Vagina (tissue), 2 donors: ENCODE results near the gene ANO9. TPM values are rescaled to one million over a fixed set of nuclear protein-coding genes. Genes with fewer than 3 reads are reported as not detected.
A peak's percentile ranks its signal among the peaks of the same experiment; 100 is the strongest.

ENCODE experiments used
- DNase-seq, 2 donors: peaks; one replicate each; pipeline ENCODE4 v3.0.0-alpha.2; 2017; ENCODE audit errors: extremely low spot score in 2 of 2
- H3K27ac ChIP-seq: fragments of 200-600 bp; sonication (generic); one replicate; pipeline ENCODE4 v1.5.1; 2019
- H3K27me3 ChIP-seq: fragments of 200-600 bp; sonication (generic); one replicate; pipeline ENCODE4 v1.5.1; 2019
- H3K36me3 ChIP-seq, 2 donors: fragments of 200-600 bp; sonication (generic); one replicate each; pipeline ENCODE4 v1.5.1; 2017 to 2019
- H3K4me1 ChIP-seq: fragments of 200-600 bp; sonication (generic); one replicate; pipeline ENCODE4 v1.5.1; 2019
- H3K4me3 ChIP-seq, 2 donors: fragments of 200-600 bp; sonication (generic); 1 replicate in 1 of 2; 2 replicates in 1 of 2; pipeline ENCODE4 v1.5.1; 2016 to 2019
- H3K9me3 ChIP-seq: fragments of 200-600 bp; sonication (generic); one replicate; pipeline ENCODE4 v1.5.1; 2019
- POLR2A ChIP-seq, 2 donors: fragments of 450-650 bp; IDR thresholded peaks; one replicate each; pipeline ENCODE4 v1.6.1; 2017; ENCODE audit warnings: antibody characterized with exemption in 2 of 2, mild to moderate bottlenecking in 2 of 2, moderate library complexity in 2 of 2
- POLR2AphosphoS5 ChIP-seq, 2 donors: sonication (generic); formaldehyde crosslinking; IDR thresholded peaks; one replicate each; pipeline ENCODE4 v1.9.0; 2017; ENCODE audit warnings: antibody characterized with exemption in 2 of 2, mild to moderate bottlenecking in 2 of 2, low read depth in 1 of 2; ENCODE audit not compliant: insufficient read depth in 1 of 2
- intact Hi-C: fragments of 100-400 bp; cut with DNase I; formaldehyde crosslinking; loops from one replicate; pipeline ENCODE4 v1.15.1; 2023
- small RNA-seq: library from RNA; depleted of rRNA; stranded (forward); fragments of <200 nt; gene quantifications from one replicate; pipeline ENCODE3, GENCODE V24; 2016
- total RNA-seq: library from RNA; depleted of rRNA; stranded (reverse); fragments of >200 nt; gene quantifications from one replicate; pipeline ENCODE4 v1.2.3, GENCODE V29; 2016
- TF ChIP-seq, protein P1 (sequence below), 3 experiments: fragments of 450-650 bp in 2 of 3; fragments of 200-600 bp in 1 of 3; sonication (generic) in 1 of 3; IDR thresholded peaks; one replicate each; pipeline ENCODE4 v1.5.1; 2017 to 2019; ENCODE audit warnings: antibody characterized with exemption in 3 of 3, mild to moderate bottlenecking in 2 of 3, moderate library complexity in 2 of 3

Gene ANO9
- total RNA-seq, 1 donor from 2014 or later: 12.0 TPM

GRCh38 chr11:369336-370018 is 72.3 kb downstream of the ANO9 start, which contains the start of gene B4GALNT4:
TSS of gene B4GALNT4 (plus strand) at chr11:369499. CDS start at chr11:369804, 305 bp downstream.
- H3K27me3 ChIP-seq: no peaks in the 10 kb centered on the region
- TF ChIP-seq POLR2AphosphoS5 (IDR thresholded peaks at IDR 0.05; ENCODE audit: insufficient read depth in 1 of 2, low read depth in 1 of 2) (no peak), POLR2A (IDR thresholded peaks at IDR 0.05) (no peak)
- TF ChIP-seq, protein P1, sequence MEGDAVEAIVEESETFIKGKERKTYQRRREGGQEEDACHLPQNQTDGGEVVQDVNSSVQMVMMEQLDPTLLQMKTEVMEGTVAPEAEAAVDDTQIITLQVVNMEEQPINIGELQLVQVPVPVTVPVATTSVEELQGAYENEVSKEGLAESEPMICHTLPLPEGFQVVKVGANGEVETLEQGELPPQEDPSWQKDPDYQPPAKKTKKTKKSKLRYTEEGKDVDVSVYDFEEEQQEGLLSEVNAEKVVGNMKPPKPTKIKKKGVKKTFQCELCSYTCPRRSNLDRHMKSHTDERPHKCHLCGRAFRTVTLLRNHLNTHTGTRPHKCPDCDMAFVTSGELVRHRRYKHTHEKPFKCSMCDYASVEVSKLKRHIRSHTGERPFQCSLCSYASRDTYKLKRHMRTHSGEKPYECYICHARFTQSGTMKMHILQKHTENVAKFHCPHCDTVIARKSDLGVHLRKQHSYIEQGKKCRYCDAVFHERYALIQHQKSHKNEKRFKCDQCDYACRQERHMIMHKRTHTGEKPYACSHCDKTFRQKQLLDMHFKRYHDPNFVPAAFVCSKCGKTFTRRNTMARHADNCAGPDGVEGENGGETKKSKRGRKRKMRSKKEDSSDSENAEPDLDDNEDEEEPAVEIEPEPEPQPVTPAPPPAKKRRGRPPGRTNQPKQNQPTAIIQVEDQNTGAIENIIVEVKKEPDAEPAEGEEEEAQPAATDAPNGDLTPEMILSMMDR (IDR thresholded peaks at IDR 0.05): no peak
- H3K4me1 ChIP-seq: peaks cover 8% of the 10 kb centered on the region
- no peaks in the 10 kb centered on the region for H3K9me3 ChIP-seq
- no peak for DNase-seq
- H3K27ac ChIP-seq: no peak within 1 kb of the TSS
- intact Hi-C loops: loop anchor here (5.0 kb wide), 1 partner anchor 167 kb away; no protein-coding TSS in a partner anchor
- H3K36me3 ChIP-seq: no peaks in the 10 kb centered on the region
- H3K4me3 ChIP-seq: peak within 1 kb of the TSS; percentile 35 to 49

DNA sequence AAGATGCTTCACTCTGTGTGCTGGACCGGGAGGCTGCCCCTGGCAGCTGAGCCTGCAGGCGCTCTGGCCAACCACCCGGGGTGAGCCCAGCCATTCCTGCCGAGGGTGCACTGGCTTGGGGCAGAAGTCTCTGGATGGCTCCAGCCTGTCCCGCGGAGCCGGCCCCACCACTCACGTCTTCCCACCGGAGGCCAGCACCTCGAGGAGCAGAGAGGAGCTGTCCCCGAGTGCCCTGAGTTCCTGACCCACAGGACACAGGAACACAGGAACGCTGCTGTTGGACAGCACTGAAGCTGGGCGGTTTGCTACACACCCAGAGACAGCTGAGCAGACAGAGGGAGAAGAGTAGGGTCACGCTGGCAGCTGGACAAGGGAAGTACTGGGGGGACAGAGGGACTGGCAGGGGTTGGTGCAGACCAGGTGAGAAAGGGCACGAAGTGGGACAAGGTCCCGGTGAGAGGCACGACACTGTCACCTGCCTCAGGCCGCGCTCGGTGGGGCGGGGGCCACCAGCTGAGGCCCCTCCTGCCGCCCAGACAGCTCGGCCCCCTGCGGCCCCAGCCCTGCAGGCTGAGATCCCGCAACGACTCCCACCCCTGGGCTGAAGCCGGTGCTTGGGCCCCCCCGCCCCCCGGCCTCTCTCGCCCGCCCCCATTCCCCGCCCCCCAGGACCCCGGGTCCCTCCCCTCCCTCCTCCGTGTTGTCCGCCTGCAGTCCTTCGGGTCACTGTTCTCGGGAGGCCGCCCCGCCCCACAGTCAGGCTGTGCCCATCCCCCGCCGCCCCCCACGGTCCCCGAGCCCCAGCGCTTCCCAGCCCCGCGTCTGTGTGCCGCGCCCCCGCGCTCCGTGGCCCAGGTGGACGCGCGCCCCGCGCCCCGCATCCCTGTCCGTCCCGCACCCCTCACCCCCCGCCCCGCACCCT is 73.1 kb downstream of the ANO9 start:
- Histone ChIP-seq H3K9me3 (no peaks in the 10 kb centered on the region), H3K4me1 (peaks cover 8% of the 10 kb centered on the region), H3K27ac (no peak overlapping the region), H3K36me3 (no peaks in the 10 kb centered on the region), H3K27me3 (no peaks in the 10 kb centered on the region), H3K4me3 (peak overlapping the region; percentile 35 to 49)
- no peak for TF ChIP-seq POLR2AphosphoS5 (IDR thresholded peaks at IDR 0.05; ENCODE audit: insufficient read depth in 1 of 2, low read depth in 1 of 2)
- no peak for TF ChIP-seq POLR2A (IDR thresholded peaks at IDR 0.05)
- TF ChIP-seq, protein P1 (IDR thresholded peaks at IDR 0.05): no peak
- intact Hi-C loops: loop anchor here (5.0 kb wide), 1 partner anchor 166 kb away; no protein-coding TSS in a partner anchor
- DNase-seq: no peak

DNA sequence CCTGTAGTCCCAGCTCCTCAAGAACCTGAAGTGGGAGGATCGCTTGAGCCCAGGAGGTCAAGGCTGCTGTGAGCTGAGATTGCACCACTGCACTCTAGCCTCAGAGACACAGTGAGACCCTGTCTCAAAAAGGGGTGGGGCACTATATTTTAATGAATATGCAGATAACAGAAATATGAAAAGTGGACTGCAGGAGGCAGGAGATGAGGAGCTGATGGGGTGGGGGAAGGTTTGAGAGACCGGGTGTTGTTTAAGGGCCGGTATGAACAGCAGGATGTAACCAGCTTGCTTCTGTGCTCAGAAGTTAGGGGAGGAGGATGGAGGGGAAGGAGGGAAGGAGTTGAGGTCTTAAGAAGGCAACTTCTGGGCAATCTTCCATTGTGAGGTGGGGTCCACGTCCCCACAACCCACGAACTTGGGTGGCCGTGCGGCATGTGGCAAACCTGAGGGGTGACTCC is 73.8 kb downstream of the ANO9 start:
- peak overlapping the region in 1 of 2 donors; percentile 49 for H3K4me3 ChIP-seq
- no peaks in the 10 kb centered on the region for H3K36me3 ChIP-seq
- no peak for DNase-seq
- H3K9me3 ChIP-seq: no peaks in the 10 kb centered on the region
- no peak overlapping the region for H3K27ac ChIP-seq
- intact Hi-C loops: loop anchor here (5.0 kb wide), 1 partner anchor 166 kb away; no protein-coding TSS in a partner anchor
- TF ChIP-seq POLR2A (IDR thresholded peaks at IDR 0.05) (no peak), POLR2AphosphoS5 (IDR thresholded peaks at IDR 0.05; ENCODE audit: insufficient read depth in 1 of 2, low read depth in 1 of 2) (no peak)
- TF ChIP-seq, protein P1 (IDR thresholded peaks at IDR 0.05): no peak
- H3K27me3 ChIP-seq: no peaks in the 10 kb centered on the region
- peaks cover 8% of the 10 kb centered on the region for H3K4me1 ChIP-seq

Small RNA genes within 50 kb of the gene (small RNA-seq; reads per million reads assigned to genes)
- not detected for gene RN7SL838P

Other genes with a start within 250 kb of the ANO9 start
- not detected for gene SCGB1C1, start 248.9 kb downstream of the ANO9 start, total RNA-seq
- gene BET1L, start 234.6 kb downstream of the ANO9 start, total RNA-seq: 26.5 TPM
- gene RIC8A, start 234.3 kb downstream of the ANO9 start, total RNA-seq: 90.1 TPM
- gene SIRT3, start 205.7 kb downstream of the ANO9 start, total RNA-seq: 5.6 TPM
- 71.9 TPM for gene PSMD13, start 205.0 kb downstream of the ANO9 start, total RNA-seq
- 0.49 TPM for gene NLRP6, start 163.6 kb downstream of the ANO9 start, total RNA-seq
- gene PGGHG, start 152.9 kb downstream of the ANO9 start, total RNA-seq: 46.7 TPM
- gene IFITM5, start 142.5 kb downstream of the ANO9 start, total RNA-seq: not detected
- gene IFITM2, start 134.2 kb downstream of the ANO9 start, total RNA-seq: 780 TPM
- 379 TPM for gene IFITM1, start 128.0 kb downstream of the ANO9 start, total RNA-seq
- 908 TPM for gene IFITM3, start 121.2 kb downstream of the ANO9 start, total RNA-seq
- 15.5 TPM for gene B4GALNT4, start 72.5 kb downstream of the ANO9 start, total RNA-seq
- gene PKP3, start 47.8 kb downstream of the ANO9 start, total RNA-seq: 117 TPM
- 48.1 TPM for gene SIGIRR, start 27.0 kb downstream of the ANO9 start, total RNA-seq
- 36.1 TPM for gene PTDSS2, start 8.3 kb upstream of the ANO9 start, total RNA-seq
- 252 TPM for gene RNH1, start 65.2 kb upstream of the ANO9 start, total RNA-seq
- 53.5 TPM for gene HRAS, start 93.6 kb upstream of the ANO9 start, total RNA-seq
- 0.49 TPM for gene LRRC56, start 95.5 kb upstream of the ANO9 start, total RNA-seq
- 1.7 TPM for gene LMNTD2, start 118.7 kb upstream of the ANO9 start, total RNA-seq
- gene RASSF7, start 119.0 kb upstream of the ANO9 start, total RNA-seq: 14.7 TPM
- gene PHRF1, start 134.5 kb upstream of the ANO9 start, total RNA-seq: 26.0 TPM
- 18.9 TPM for gene IRF7, start 173.9 kb upstream of the ANO9 start, total RNA-seq
- not detected for gene CDHR5, start 182.9 kb upstream of the ANO9 start, total RNA-seq
- not detected for gene SCT, start 185.2 kb upstream of the ANO9 start, total RNA-seq
- gene DRD4, start 195.3 kb upstream of the ANO9 start, total RNA-seq: 1.2 TPM